Measurements from ENCODE around the gene HTR1D.
"Not testable (repeated sequence)": the region's sequence is repeated elsewhere in the genome, so short reads cannot be mapped to it uniquely, and the experiment has no call there.

Gene HTR1D

DNA sequence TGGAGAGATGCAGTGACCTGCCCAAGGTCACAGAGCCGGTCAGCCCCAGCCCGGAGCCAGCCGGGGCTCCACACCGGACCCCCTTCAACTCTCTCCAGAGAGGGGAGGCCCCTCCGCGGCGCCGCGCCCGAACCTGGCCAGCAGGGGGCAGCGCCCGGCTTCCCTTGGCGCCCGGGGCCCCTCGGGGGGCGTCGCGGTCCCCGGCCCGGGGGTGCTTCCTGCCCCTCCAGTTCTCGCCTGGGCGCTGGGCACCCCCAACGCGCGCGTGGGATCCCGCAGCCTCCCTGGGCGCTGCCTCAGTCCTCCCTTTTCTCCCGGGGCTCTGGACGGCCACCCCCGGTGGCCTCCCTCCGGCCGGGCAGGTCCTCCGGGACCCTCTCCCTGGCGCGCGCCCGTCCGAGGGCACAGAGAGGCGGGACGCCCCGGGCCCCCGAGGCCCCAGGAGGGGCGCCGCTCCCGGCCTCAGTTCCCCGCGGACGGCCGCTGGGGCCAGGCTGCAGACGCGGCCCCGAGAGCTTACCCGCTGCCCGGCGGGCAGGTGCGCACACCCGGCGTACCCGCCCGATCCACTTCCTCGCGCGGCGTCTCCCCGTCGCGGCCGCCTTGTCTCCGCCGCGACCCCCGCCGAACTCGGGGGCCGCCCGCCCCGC lies 406 bp downstream of the HTR1D start:
- no peak for DNase-seq

DNA sequence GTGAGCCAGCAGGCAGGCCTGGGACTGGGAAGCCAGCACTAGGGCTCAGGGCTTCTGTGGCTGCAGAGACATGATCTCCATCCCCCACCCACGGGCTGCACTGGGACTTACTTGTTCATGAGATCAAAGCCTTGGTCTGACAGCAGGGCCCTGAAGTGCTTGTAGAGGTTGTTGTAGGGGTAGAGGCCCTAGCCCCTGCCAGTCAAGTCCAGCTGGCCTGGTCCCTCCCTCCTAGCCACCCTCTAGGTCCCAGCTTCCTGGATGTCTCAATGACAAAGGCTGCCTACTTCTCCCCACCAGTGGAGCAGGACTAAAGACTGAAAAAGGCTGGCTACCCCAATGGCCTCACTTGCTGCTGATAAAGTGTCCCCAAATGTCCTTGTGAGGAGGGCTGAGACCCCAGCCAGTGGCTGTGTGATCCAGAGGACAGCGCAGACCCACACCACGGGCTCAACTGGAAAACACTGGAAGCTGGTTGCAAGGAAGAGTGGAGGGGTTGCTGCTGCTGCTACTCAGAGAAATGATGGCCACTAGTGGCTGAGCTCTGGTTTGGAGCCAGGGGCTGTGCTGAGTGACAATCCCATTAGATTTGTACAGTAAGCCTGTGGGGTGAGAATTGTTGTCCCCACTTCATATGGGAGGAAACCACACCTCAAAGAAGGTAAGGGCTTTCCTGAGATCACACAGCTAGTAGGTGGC lies 1.4 kb downstream of the HTR1D start:
- DNase-seq, result no peak

GRCh38 chr1:23215291-23215690 lies 2.0 kb downstream of the HTR1D start:
- no peak for DNase-seq

GRCh38 chr1:23214640-23215039 lies 2.7 kb downstream of the HTR1D start:
- no peak for DNase-seq

- no peak for DNase-seq
These were observed 5.3 kb downstream of the HTR1D start for GRCh38 chr1:23211955-23212354.

GRCh38 chr1:23210963-23211362 lies 6.3 kb downstream of the HTR1D start:
- no peak for DNase-seq

GRCh38 chr1:23210351-23210785 lies 6.9 kb downstream of the HTR1D start:
- DNase-seq, result peak; percentile 8

DNA sequence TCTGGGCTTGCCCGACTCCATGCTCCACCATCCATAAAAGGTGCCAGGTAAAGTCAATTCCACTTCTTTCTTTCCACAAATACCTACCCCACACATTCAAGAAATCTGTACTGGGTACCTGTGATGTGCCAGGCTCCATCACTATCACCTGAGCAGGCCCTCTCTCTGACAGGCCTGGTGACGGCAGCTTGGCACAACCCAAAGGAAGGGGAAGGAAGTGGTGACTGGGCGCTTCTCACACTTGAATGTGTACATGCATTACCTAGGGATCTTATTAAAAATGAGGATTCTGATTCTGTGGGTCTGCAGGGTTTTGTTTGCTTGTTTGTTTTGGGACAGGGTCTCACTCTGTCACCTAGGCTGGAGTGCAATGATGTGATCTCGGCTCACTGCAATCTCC lies 7.5 kb downstream of the HTR1D start:
- DNase-seq, result no peak

- no peak for DNase-seq
These were observed 8.8 kb downstream of the HTR1D start for GRCh38 chr1:23208527-23208926.

- not testable (repeated sequence) for DNase-seq
These were observed 9.6 kb downstream of the HTR1D start for GRCh38 chr1:23207733-23208132.

- DNase-seq, result peak; percentile 79
These were observed 15.0 kb downstream of the HTR1D start for GRCh38 chr1:23202263-23202749.

DNA sequence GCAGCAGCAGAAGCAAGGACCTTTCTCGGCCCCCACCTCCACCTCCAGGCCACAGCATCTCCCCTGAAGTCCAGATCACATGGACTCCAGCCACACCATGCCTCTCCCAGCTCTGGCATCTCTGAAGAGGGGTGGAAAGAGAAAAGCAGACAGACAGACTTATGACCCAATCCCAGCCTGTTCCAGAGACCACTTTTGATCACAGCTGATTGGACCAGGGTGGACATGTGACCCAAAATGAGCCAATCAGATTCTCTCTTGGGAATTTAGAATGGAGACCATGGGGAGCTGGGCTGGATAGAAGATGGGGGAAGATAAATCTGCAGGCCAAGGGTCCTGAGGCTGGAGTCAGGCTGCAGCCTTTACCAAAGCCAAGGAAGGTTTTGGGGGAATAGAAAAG lies 16.4 kb downstream of the HTR1D start:
- no peak for DNase-seq

- no peak for DNase-seq
These were observed 18.9 kb downstream of the HTR1D start for GRCh38 chr1:23198373-23198772.

DNA sequence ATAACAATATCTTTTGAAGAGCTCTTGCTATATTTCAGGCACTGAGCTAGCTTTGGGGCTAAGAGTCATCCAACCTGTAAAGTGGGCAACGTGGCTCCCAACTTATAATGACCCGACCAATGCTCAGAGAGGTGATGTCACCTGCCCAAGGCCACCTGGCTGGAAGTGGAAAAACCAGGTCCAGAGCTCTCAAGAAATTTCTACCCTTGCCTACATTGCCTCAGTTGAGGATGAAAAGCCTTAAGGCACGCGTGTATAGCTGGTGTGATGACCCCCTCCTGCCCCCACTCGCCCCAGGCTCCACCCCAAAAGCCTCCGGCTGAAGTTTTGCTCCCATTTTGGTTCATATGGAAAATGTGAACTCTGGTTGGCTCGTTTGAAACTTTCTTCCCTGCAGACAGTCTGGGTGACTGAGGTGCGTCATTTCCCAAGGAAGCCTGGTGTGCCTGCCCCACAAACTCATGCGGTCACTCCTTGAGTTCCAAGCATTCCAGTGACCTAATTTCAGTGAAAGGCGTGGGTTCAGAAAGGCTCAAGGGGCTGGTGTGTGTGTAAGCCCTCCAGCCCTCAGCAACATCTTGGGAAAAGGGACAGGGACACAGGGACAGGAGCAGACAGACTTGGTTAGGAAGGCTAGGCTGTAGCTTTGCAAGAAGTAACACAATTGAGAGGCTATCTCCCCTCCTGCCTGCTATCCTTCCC lies 20.5 kb downstream of the HTR1D start:
- no peak for DNase-seq

DNA sequence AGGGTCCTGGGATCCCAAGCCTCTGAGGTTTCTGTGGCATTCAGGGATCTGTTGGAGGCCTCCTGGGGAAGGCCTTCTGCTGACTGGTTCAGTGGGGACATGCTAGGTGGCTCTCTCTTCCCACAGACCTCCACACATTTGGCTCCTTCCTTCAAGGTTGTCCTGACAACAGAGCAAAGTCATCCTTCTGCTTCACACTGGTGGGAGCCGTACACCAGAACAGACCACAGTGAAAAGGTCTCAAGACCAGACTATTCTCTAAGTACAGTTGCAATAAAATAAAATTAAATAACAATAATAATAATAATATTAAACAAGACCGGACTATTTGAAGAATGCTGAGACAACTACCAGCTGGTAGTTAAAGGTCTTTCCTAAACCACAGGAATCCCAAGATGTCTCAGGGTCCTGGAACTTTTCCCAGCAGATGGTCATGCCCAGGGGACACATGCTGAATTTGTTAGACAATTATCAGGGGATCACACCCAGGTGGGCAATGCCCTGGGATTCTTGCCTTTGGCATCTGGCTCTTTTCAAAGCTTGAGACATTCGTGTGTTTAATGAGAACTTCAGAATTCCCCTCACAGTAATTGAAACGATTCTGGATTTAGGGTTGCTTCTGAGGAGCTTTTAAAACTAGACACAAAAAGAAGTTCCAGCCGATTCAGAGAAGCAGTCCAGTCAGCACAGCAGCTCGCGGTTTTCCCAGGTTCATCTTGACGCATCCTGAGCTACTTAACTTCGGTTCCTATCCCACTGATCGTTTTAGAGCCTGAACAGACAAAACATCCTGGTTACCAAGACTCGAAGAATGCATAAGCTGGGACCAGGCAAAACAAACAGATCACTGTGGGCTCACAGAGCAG lies 22.9 kb downstream of the HTR1D start:
- no peak for DNase-seq

DNA sequence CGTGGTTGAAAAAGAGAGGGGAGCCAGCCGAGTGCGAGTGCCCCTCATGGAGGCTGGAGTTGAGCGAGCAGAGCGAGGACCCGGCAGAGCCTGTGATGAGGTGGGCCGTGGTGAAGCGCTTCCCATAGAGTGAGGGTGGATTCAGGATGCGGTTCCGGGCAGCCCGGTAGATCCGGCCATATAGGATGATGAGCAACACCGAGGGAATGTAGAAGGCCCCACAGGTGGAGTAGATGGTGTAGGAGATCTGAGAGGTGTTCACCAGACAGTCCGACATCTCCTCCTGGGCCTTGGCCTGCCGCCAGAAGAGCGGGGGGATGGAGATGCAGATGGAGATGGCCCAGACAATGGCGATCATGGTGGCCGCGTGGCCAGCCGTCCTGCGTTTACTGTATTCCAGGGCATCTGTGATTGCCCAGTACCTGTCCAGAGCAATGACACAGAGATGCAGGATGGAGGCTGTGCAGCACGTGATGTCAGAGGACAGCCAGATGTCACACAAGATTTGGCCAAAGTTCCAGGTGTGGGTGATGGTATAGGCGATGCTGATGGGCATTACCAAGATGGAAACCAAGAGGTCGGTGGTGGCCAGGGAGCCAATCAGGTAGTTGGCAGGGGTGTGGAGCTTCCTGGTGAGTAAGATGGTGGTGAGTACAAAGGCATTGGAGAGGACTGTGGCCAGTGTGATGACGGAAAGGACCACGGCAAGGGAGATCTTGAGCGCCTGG lies 23.7 kb downstream of the HTR1D start:
- DNase-seq, result no peak

- no peak for DNase-seq
These were observed 26.1 kb downstream of the HTR1D start for GRCh38 chr1:23191199-23191598.

DNA sequence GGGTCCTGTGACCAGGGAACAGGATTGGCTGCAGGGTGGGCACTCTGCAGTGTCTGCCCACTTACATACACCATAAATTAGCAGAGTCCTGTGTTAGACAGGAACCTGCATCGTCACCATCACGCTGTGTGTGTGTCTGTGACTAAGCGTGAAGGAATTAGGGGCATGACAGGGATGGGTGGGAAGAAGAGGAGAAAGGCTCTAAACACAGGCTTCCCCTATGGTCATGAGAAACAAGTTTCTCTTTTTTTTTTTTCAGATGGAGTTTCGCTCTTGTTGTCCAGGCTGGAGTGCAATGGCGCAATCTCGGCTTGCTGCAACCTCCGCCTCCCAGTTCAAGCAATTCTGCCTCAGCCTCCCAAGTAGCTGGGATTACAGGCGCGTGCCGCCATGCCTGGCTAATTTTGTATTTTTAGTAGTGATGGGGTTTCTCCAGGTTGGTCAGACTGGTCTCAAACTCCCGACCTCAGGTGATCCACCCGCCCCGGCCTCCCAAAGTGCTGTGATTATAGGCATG lies 28.3 kb downstream of the HTR1D start:
- not testable (repeated sequence) for DNase-seq

DNA sequence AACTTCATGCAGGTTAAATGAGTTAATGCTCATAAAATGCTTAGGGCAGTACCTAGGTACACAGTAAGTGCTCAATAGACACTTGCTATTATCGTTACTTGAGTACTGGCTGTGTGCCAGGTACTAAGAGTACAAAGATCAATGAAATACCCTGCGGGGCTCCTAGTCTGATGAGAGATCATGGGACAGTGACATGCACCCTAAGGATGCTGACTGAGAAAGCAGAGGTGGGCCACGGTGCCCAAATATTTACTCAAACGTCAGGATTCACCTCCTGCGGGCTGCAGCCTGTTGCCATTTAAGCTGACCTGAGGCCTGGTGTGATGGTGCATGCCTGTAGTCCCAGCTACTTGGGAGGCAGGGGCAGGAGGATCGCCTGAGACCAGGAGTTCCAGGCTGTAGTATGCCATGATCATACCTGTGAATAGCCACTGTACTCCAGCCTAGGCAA lies 28.8 kb downstream of the HTR1D start:
- DNase-seq, result no peak

DNA sequence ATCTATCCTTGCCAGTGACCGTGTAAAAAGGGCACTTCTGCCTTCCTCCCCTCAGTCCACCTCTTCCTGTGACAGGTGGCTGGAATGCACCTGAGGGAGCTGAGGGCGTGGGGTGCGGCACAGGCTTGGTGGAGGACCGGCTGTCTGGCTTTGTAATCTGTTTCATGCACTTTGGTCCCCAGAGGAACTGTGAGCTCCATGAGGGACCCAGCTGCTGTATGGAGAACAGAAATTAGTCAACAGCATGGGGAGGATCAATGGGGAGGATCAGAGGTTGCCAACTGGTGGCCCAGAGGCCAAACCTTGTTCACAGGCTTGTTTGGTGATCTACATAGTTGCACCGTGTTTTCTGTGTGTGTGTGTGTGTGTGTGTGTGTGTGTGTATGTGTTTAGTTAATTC lies 29.7 kb downstream of the HTR1D start:
- no peak for DNase-seq

- DNase-seq, result no peak
These were observed 31.9 kb downstream of the HTR1D start for GRCh38 chr1:23185381-23185780.

Measured in DMS79 treated with DMSO at 0.1 percent for 48 hours (cell line).